HG02943 (cell line): ENCODE data around the gene CABP7.

Experiments used
- ATAC-seq: cut with Tn5 transposase; IDR thresholded peaks from one replicate; pipeline ENCODE4 v1.9.1; 2021; ENCODE audit warnings: mild to moderate bottlenecking, low read depth, moderate library complexity; ENCODE audit not compliant: unreplicated experiment

CABP7 gene

DNA sequence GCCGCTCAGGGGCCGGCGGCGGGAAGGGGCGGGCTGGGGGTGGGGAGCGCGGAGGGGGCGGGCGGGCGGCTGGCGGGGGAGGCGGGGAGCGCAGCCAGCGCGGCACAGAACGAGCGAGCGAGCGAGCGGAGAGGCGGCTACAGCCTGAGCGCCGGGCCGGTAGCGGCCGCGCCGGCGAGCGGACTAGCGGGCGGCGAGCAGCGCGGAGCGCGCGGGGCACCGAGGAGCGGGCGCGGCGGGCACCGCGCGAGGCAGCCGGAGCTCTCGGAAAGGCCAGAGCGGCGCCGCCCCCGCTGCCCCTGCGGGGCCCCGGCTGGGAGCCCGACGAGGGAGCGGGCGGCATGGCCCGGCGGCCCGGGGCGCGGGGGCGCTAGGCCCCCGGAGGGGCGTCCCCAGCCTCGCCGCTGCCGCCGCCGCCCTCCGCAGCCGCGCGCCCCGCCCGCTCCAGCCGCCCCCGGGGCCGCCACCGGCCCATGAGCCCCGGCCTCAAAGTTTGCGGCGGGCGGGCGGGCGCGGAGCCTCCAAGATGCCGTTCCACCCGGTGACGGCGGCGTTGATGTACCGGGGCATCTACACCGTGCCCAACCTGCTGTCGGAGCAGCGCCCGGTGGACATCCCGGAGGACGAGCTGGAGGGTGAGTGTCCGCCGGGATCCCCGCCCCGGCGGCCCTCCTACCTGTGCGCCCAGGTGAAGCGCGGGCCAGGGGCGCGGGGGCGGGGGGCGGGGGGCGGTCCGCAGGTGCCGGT lies at the start of gene CABP7:
TSS of gene CABP7 (plus strand) at position 105 of the 747 bp plus-strand sequence. CDS start at position 527, 422 bp downstream.
- no peak for ATAC-seq

DNA sequence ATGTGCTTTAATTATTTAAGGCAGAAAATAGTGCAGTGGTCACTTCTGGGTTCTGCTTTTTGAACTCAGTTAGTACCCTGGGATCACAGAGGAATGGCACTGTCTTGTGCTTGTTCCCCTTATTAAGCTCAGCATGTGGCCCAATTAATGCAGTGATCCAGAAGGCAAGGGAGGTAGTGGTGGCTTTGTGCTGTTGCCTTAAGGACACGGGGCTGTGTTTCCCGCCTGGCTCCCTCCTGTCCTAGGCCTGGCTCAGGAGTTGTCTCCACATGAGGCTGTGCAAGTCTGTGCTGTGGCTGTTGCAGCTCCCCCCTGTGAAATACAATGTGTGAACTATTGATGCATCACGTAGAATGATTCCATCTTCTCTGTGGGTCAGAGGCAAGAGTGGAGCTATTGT lies 49.2 kb upstream of the CABP7 start:
- ATAC-seq: no peak

DNA sequence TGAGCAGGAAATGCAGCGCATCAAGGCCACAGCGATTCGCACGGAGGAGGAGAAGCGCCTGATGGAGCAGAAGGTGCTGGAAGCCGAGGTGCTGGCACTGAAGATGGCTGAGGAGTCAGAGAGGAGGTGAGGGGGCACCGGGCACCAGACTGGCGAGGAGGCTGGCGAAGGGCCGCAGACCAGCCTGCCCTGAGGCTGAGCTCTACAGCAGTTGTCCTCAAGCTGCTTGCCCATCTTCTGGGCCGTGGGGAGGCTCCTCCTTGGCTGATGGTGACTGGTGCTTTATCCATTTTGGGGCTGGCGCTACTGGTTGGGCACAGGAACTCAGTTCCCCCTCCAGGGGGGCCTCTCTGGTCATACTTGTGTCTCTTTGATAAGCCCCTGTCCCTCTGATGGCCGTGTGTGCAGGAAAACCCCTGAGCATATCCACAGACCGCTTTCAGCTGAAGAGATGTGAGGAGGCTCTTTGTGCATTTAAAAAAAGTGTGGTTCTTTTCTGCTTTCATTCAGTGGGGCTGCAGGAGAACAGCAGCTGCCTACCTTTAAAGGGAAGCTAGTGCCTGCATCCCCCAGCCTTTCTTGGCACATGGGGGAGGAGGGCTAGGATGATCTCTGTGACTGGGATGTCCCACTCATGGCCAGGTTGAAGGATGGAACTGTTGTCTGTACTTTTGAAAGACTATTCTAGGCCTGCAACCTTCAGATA lies 46.3 kb upstream of the CABP7 start:
- ATAC-seq: no peak

DNA sequence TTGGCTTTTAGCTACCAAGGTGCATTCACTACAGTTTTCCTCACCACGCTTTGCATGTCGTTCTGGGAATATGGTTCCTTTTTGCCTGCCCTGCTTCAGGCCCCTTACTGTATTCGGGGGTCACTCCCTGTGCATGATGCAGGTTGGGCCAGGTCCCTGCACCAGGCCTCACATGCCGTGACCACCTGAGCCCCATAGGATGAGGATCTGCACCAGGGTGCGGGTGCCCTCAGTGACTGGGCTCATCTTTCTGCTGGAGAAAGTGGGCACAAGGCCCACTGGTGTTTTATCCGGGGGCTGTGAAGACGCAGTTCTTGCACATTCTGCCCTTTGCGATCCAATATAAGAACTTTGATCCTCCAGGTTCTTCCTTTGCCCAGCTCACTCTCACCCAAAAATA lies 45.7 kb upstream of the CABP7 start:
- no peak for ATAC-seq

DNA sequence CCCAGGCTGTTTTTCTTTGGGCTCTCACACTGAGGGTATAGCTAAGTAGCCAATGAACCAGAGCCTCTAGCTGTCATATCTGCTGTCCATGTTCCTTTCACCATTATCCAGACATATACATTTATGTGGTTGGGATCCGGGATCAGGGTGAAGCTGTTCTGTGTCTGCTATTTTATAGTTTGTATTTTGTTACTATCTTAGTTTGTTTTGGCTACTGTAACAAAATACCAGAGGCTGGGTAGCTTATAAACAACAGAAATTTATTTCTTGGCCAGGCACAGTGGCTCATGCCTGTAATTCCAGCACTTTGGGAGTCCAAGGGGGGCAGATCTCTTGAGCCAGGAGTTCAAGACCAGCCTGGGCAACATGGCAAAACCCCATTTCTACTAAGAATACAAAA lies 40.5 kb upstream of the CABP7 start:
- no peak for ATAC-seq

DNA sequence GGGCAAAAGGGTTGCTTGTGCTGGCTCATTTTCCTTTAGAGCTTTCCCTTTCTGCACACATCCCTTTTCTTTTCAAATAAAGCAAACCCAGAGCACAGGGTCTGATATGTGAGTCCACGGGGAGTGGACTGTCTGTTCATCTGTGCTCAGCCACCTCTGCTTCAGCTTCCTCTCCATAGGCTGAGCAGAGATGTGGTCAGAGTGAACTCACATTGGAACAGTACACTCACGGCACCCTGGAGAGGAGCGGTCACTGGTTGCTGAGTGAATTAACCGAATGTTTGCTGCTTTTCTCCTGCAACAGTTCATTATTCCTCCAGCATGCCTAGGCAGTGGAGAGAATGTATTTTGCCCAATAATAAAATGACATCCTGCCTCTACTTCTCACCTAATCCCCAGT lies 36.3 kb upstream of the CABP7 start:
- ATAC-seq: no peak

DNA sequence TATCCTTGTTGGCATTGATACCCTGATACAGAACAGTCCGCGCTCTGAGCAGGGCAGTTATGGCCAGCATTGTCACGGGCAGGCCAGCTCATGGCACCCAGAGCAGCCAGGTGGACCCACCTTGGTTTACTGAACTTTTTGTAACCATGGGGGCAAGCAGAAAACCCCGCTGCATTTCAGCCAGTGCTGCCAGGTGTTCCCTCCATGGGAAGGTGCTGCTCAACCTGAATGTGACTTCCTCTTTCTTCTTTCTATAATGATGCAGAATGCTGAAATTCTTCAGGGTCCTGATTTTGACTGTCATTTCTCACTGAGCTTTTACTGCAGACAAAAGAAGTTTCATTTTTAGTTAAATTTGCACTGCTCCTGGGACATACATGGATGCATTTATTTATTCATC lies 35.6 kb upstream of the CABP7 start:
- no peak for ATAC-seq

DNA sequence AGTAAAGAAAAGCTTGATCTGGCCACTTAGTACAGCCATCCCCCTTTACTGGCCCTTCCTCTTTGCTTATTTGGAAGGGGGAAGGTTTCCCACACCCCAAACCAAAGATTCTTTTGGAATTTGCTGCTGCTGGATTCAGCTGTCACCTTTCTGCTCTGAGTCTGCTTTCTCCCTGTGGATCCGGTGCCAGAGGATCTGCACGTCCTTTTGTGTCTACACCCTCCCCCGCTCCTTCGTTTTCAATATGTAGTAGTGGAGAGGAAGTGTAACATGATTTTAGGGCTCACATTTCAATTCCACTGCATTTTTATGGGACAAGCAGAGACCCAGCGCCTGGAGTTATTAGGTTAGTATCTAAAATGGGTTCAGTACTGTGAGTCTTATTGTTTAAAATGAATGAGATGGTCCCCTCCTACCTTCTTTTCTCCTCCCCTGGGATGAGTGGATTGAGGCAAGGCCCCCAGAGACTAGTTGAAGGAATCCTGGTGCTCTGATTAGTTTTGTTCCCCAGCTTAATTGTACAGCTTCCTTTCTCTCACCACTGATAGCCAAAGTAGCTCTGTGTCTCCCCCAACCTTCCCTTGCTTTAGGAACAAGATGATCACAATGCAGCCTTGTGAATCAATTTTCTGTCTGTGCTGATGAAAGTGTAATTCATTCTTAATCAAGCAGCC lies 30.5 kb upstream of the CABP7 start:
- ATAC-seq: no peak

DNA sequence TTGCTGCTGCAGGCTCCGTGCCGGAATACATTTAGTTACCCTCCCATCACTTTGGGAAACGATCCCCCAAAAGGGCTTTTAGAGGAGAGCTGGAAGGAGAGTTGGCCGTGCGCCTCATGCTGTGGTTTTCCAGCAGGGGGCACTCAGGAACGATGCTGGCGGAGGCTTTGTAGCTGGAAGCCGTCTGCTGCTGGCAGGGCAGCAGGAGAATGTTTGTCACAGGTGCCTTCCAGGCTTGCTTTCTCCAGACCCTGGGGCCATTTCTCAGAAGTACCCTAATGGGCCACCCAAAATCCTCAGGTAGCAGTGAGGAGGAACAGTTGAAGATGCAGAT lies 30.0 kb upstream of the CABP7 start:
- ATAC-seq: no peak

DNA sequence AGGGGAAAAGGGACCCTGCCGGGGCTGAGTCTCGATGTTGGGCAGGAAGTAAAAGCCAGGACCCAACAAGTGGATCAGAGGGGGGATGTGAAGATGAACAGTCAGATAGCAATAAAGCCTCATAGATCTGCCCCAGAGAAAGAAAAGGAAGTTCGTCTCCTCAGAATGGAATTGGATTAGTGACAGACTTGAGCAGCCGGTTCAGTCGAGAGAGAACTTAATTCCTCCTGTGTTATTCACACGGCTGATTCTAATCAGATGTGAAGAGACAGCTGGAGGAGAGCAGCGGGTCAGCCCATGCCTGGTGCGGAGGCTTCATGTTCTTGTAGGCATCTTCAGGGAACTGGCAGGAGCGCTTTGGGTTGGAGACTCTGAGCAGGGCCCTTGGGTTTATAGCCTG lies 29.3 kb upstream of the CABP7 start:
- no peak for ATAC-seq

DNA sequence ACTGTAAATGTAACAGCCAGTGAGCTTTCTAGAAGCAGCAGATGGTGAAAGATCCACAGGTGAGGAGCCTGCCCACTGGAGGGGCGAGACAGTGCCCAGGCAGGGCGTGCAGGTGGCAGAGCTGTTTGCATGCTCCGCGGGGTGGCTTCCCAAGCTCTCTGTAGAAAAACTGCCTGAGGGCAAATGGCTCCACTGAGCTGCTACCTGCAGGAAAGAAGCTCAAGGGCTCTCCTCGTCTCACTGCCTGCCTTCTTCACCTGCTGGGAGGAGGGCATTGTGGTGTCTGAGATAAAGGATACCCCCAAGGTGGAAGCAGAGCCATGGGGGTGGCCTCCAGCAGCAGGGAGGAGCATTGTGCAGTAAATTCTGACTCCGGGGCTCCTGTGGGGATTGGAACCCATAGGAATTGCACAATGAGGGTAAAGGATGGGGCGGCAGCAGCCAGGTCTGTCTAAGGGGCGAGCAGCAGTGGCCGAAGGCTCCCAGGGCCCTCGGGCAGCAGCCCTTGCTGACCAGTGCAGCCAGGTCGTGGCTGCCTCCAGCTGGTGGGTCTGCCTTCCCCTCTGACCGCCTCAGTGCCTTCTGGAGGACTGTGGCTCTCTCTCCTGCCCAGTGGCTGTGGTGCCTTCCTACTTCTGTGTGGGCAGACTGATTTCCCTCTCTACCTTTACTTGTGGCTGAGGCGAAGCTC lies 28.0 kb upstream of the CABP7 start:
- no peak for ATAC-seq

DNA sequence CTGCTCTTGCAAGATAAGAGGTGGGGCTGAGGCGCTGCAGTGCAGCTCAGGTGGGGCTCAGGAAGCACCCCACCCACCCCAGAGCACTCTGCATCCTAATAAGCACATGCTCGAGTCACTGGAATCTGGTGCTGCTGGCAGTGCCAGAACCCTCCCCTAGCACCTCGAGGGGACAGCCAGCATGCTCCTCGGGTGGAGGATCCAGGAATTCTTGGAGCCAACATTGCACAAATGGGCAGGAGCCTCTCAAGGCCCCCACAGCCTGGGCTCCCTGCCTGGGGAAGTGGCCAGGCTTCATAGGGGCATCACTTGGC lies 27.5 kb upstream of the CABP7 start:
- no peak for ATAC-seq

DNA sequence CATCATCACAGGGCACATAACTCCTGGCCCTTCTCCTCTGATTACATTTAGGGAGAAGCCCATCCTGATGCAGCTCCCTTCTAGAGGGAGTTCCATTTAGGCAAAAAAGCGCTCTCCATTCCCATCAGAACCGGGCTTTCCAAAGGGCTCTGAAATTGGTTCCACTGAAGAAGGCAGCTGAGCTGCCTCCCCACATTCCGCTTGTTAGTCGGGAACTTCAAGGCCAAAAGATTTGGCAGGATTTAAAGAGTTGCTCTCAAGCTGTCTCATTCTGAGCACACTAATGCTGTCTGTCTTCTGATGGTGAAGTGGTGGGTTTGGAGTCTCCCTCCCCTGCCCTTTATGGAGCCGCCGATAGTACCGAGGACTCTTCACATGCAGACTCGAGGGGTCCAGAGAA lies 26.6 kb upstream of the CABP7 start:
- no peak for ATAC-seq

DNA sequence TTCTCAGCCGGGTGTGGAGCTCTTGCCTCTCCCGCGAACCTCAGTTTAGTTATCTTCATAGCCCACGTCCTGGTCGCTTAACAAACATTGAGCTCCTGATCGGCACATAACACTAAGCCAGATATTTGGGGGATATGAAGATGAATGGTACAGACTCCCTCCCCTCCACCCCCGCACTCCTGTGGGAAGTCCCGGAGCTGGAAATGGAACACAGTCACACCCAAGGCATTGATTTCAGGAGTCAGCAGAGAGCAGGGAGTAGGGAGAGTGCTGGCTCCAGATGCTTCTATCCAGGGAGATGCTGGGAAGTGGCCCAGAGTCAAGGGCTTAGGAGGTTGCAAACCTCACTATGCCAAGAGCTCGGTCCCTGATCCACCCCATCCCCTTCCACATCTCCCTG lies 26.1 kb upstream of the CABP7 start:
- ATAC-seq: no peak

DNA sequence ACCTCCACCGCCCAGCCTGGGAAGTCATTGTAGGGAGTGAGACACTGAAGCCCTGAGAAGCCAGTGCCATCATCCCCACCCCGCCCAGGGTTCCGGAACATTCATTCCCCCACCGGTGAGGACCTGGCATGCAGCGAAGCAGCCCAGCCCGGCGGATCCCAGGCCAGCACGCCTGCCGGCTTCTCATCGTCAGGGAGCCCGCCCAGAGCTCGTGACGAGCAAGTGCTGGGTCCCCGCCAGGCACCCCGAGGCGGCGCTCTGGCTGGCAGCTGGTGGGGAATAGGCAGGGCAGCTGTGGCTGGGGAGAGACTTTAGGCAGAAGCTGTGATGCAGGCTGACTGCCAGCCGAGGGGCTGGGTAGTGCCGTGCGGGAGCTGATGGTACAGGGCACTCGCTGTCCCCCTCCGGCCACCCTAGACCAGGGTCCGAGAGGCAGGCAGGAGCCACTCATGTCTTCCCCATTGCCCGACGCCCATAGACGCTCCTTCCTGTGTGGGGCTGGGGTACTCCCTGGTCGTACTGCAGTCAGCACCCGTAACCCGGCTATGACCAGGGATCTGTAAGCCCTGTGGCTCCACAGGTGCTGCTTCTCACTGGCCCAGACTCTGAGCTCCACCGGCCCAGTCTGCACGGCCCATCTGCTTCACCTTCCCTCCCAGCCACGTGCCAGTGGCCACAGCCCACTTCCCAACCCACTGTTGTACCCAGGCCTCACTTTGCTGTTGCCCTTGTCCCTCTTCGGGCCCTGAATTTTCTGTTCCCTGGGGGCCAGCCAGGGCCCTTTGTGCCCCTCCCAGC lies 24.5 kb upstream of the CABP7 start:
- no peak for ATAC-seq

DNA sequence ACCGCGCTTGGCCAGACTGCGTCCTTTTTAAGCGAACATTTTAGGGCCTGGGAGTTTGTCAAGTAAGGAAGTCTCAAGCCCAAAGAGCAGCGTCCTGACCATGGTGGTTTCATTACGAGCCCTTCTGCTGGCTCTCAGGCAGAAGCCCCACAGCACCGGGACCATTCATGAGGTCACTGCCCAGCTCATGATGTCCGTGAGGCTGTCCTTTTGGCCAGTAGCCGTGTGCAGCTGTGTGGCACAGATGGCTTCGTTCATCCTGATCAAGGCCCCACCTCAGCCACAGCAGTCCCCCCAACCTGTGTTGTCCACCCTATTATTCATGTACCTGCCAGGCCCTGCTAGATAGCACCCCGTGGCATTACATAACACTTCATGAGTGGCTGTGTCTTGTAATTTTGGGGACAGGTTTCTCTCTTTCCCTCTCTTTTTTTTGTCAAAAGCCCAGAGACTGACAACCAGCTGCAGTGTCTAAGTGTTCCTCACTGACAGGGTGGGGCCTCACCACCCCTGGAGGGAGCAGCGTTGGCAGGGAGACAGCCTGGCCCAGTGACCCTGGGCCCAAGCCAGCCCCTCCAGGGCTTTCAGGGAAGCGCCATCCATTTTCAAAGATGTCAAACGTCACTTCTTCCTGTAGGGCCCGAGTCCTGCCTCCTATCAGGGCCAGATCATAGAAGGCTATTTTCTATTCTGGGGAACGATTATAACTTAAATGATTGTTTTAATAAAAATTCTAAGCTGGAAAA lies 21.8 kb upstream of the CABP7 start:
- ATAC-seq: no peak

DNA sequence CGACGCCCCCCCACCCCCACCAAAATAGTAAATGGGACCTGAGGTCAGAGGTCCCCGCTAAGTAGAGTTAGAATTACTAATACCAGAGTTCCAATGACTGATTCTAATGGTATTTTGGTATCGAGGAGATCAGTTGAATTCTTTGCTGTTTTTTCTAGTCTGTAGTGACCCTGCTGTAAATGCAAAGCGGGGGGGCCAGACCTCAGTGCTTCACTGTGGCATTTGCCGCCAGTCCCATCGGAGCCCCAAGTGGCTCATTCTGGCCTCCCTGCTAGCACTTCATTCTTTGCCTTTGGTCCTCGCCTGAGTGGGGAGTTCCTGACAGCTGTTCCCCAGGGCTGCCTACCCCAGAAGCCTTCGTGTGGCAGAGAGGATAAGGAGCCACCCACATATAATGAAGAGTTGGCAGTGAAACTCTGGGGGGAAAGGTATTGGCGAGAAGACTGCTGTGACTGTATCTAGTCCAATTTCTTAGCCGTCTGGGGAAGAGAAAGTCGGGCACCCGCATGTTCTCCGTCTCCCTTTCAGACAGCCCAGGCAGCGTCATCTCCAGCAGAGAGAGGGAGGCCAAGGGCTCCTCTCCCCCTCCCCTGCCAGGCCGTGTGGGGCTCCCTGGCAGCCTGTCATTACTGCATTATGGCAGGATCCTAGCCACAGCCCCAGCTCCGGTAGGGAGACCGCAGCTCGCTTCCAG lies 19.4 kb upstream of the CABP7 start:
- no peak for ATAC-seq

DNA sequence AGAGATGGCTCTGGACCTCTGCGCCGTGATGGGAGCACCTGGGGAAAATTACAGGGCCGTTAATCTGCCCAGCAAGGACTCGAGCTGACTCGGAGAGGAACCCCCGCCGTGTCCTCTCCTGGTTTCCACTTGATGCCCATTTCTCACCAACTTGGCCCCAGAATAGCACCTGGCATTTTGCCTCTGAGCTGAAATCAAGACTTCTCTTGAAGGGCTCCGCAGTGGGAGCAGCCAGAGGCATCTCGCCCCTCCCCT lies 19.0 kb upstream of the CABP7 start:
- ATAC-seq: no peak

DNA sequence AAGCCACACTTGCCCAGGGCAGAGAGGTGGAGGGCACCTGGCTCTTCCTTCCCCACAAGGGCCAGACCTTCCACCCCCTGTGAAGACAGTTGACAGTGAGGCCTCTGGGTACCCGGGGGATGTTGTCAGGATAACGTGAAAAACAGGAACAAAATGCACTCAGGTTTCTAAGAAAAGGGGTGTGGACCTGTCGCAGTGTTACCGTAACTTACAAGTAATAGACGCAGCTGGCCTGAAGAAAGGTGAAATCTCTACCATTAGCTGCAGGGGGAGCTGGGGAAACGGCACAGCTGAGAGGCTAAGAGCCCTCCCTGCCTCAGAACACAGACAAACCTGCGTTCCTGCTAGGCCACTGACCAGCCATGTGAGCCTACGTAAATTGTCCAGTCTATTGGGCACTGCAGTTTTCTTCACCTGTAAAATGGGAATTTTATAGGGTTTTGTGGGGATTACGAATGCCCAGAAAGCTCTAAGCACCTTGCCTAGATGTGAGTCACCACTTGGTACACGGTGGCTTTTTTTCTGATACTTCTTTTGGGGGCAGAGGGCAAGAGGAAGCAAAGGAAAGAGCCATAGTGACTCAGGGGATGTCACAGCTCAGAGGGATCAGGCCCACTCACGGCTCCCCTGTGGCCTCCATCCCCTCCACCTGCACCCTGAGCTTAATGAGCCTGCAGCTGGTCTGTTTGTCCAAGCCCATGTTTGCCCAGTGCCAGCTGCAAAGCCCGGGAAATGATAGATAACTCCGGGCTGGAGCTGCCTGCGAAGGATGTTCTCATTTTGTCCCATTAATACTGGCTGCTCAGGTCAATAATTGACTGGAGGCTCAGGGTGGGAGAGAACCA lies 18.4 kb upstream of the CABP7 start:
- no peak for ATAC-seq
